Panc1 (cell line): Measurements from ENCODE around the gene RETREG3. TPM values are rescaled to one million over a fixed set of nuclear protein-coding genes. Genes with fewer than 3 reads are reported as not detected.

Experiments
- ATAC-seq: fragments of 200-7000 bp; cut with Tn5 transposase; 2 replicates; pipeline ENCODE4 v1.9.1; 2020; ENCODE audit warnings: mild to moderate bottlenecking, moderate library complexity
- BruUV-seq: library from RNA; stranded (reverse); fragments of 400-500 nt; replicated peaks from 2 replicates; lab custom pipeline; 2021; lab: Mats Ljungman, UMichigan
- CTCF ChIA-PET: fragments of 300-600 bp; sonication (Branson Sonifier 250); formaldehyde crosslinking; loops from one replicate; lab custom pipeline; 2022; ENCODE audit warnings: antibody characterized with exemption; lab: Charles Lee
- POLR2A ChIA-PET: fragments of 300-600 bp; sonication (Branson Sonifier 250); formaldehyde crosslinking; loops from one replicate; lab custom pipeline; 2022; ENCODE audit warnings: antibody characterized with exemption; lab: Charles Lee
- DNase-seq: peaks from one replicate; pipeline ENCODE4 v3.0.0-alpha.2; 2010; ENCODE audit warnings: low read depth, low spot score
- H3K27ac ChIP-seq: 2 replicates; pipeline ENCODE4 v1.5.1; 2011; ENCODE audit warnings: mild to moderate bottlenecking, low read length, inconsistent platforms
- H3K27me3 ChIP-seq: fragments of 200-500 bp; sonication (Bioruptor generic); 2 replicates; pipeline ENCODE4 v1.6.0; 2014; ENCODE audit warnings: low read length, inconsistent platforms; ENCODE audit not compliant: control insufficient read depth, insufficient read depth
- H3K36me3 ChIP-seq: fragments of 200-500 bp; sonication (Bioruptor generic); 2 replicates; pipeline ENCODE4 v1.5.1; 2014; ENCODE audit warnings: inconsistent platforms, mild to moderate bottlenecking, low read length, moderate library complexity; ENCODE audit not compliant: control insufficient read depth, insufficient read depth
- H3K4me1 ChIP-seq: 2 replicates; pipeline ENCODE4 v1.5.1; 2011; ENCODE audit warnings: inconsistent platforms, mild to moderate bottlenecking, low read length, moderate library complexity; ENCODE audit not compliant: control insufficient read depth, insufficient read depth
- H3K4me3 ChIP-seq, 2 experiments: 2 replicates each; pipeline ENCODE4 v1.5.1; 2011 to 2012; ENCODE audit warnings: low read depth in 2 of 2, low read length in 2 of 2, mild to moderate bottlenecking in 2 of 2, inconsistent platforms in 1 of 2, moderate library complexity in 1 of 2
- H3K9me3 ChIP-seq: fragments of 200-500 bp; sonication (Bioruptor generic); 2 replicates; pipeline ENCODE4 v1.5.1; 2014; ENCODE audit warnings: low read depth, mild to moderate bottlenecking, inconsistent platforms, low read length, moderate library complexity; ENCODE audit not compliant: control insufficient read depth, insufficient read depth
- CTCF ChIP-seq: fragments of 450-650 bp; IDR thresholded peaks from 2 replicates; pipeline ENCODE4 v1.5.1; 2017; ENCODE audit warnings: mild to moderate bottlenecking
- POLR2AphosphoS5 ChIP-seq: IDR thresholded peaks from 2 replicates; pipeline ENCODE4 v1.6.1; 2012; ENCODE audit warnings: mild to moderate bottlenecking, low read depth, low read length, moderate library complexity
- REST ChIP-seq, 2 experiments: IDR thresholded peaks; 2 replicates each; pipeline ENCODE4 v1.6.1; 2011 to 2012; ENCODE audit warnings: low read depth in 2 of 2, control low read depth in 1 of 2, low read length in 1 of 2, mild to moderate bottlenecking in 1 of 2, moderate library complexity in 1 of 2; ENCODE audit not compliant: insufficient read depth in 1 of 2
- SIN3A ChIP-seq: IDR thresholded peaks from 2 replicates; pipeline ENCODE4 v1.6.1; 2012; ENCODE audit warnings: low read depth, mild to moderate bottlenecking, low read length, moderate library complexity, borderline replicate concordance; ENCODE audit not compliant: insufficient read depth
- TCF7L2 ChIP-seq: IDR thresholded peaks from 2 replicates; pipeline ENCODE4 v1.6.1; 2011; ENCODE audit warnings: mild to moderate bottlenecking, low read depth, low read length, inconsistent platforms
- in situ Hi-C: cut with HindIII; loops from 2 replicates; pipeline ENCODE4 v1.10.0; 2016; ENCODE audit warnings: low sequenced_read_pairs, low pct_unique_long_range_greater_than_20kb
- intact Hi-C: fragments of 100-400 bp; cut with micrococcal nuclease; formaldehyde crosslinking; loops from one replicate; pipeline ENCODE4 v1.10.0; 2022; ENCODE audit not compliant: unreplicated experiment
- total RNA-seq: library from RNA; stranded (reverse); gene quantifications from one replicate; pipeline ENCODE4 v1.2.1, GENCODE V29; 2021; ENCODE audit not compliant: unreplicated experiment

RETREG3 gene
- total RNA-seq, 1 experiment from 2014 or later: 42.3 TPM

GRCh38 chr17:42577140-42577531 lies 32.0 kb downstream of the RETREG3 start:
- Histone ChIP-seq H3K4me3 (peak overlapping the region; percentile 69 to 92), H3K36me3 (peaks cover 3% of the 10 kb centered on the region), H3K9me3 (no peaks in the 10 kb centered on the region), H3K4me1 (peaks cover 16% of the 10 kb centered on the region), H3K27me3 (no peaks in the 10 kb centered on the region), H3K27ac (peak overlapping the region; percentile 91)
- TF ChIP-seq POLR2AphosphoS5 (no peak), TCF7L2 (peak; percentile 70)
- POLR2A ChIA-PET: interaction anchor here (0.6 kb wide), 1 partner anchor 12 kb away, joined by 3 read pairs; no protein-coding TSS in a partner anchor
- in situ Hi-C loops: no loop called here
- ATAC-seq (peak; percentile 60), DNase-seq (no peak)
- TSS peak; percentile 69 for BruUV-seq
- intact Hi-C loops: loop anchor here (5.0 kb wide), 1 partner anchor 100 kb away; the partner anchor contains the start of gene PLEKHH3
- CTCF ChIA-PET: interaction anchor here (0.5 to 3.0 kb wide), 2 partner anchors 28 to 186 kb away, joined by 4 to 14 read pairs; no protein-coding TSS in a partner anchor

GRCh38 chr17:42574463-42574862 lies 34.7 kb downstream of the RETREG3 start:
- in situ Hi-C loops: no loop called here

More at GRCh38 chr17:42574463-42574862, 34.7 kb downstream of the RETREG3 start:
- ATAC-seq (no peak), DNase-seq (no peak)
- H3K4me1 ChIP-seq: peaks cover 25% of the 10 kb centered on the region
- no peaks in the 10 kb centered on the region for H3K27me3 ChIP-seq
- BruUV-seq: no TSS peak
- POLR2A ChIA-PET: interaction anchor here (0.7 kb wide), 1 partner anchor 25 kb away, joined by 5 read pairs; no protein-coding TSS in a partner anchor
- intact Hi-C loops: no loop called here
- peaks cover 5% of the 10 kb centered on the region for H3K36me3 ChIP-seq
- CTCF ChIA-PET: no interaction called here
- H3K4me3 ChIP-seq: no peak overlapping the region
- no peaks in the 10 kb centered on the region for H3K9me3 ChIP-seq
- TF ChIP-seq SIN3A: no peak
- no peak for TF ChIP-seq REST (IDR thresholded peaks at IDR 0.05; ENCODE audit: insufficient read depth in 1 of 2, low read depth in 2 of 2, low read length in 1 of 2)
- no peak for TF ChIP-seq TCF7L2
- TF ChIP-seq POLR2AphosphoS5: no peak
- no peak for TF ChIP-seq CTCF
- no peak overlapping the region for H3K27ac ChIP-seq
